ENCODE data around the gene GNAI3.

Gene GNAI3

GRCh38 chr1:109527098-109527811 lies 21.2 kb upstream of the GNAI3 start:
- DNase-seq, result no peak

DNA sequence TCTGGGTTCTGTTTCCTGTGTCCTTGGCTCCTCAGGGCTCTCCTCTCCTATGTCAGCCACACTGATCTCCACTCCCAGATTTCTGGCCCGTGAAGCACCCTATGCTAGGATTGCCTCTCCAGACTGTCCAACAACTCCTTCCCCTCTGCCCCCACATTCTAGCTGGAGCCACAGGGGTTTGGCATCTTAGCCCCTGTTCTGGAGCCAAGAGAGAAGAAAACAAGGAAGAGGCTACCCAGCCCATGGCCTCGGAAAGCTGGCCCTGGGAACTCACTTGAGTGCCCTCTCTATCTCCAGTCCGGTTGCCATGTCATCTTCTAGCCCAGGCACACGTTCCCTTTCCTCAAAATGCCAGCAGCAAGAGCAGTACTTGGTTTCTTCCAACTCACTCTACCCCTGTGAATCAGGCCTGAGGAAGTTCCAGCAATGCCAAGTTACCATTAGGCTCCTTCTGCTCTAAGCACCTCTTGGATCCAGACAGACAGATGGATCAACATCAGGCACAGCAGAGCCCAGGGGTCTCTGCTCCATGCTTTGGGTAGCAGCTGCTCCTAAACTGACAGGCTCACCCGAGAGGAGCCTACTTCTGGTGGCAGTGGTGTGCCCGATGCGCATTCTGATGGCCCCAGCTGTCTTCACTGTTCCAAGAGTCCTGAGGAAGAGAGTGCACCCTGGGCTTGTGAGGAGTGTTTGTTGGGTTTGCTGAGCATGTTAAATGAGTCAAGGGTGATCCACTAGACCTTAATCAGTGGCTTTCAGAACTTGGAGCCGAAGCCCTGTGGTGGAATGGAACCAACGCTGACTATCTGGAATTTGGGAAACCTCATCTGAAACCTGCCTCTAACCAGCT lies 20.3 kb upstream of the GNAI3 start:
- no peak for DNase-seq

DNA sequence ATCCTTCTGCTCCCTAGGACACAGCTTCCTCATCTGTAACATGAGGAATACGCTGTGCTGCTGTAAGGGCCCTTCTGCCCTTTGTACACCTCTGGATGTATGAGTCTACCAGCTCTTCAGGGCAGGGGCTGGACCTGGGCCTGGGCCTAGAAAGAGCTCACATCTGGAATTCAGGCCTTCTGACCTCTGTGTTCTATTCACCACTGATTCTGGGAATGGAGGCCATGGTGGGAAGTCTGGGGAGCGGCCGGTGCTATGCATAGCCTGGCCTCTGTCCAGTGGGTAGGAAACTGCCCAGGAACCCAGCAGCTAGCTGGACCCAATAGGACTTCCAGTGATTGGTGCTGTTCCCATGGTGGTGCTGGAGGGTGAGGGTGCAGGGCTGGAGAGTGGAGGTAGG lies 19.7 kb upstream of the GNAI3 start:
- DNase-seq, result no peak

GRCh38 chr1:109529881-109530456 lies 18.4 kb upstream of the GNAI3 start:
- no peak for DNase-seq

DNA sequence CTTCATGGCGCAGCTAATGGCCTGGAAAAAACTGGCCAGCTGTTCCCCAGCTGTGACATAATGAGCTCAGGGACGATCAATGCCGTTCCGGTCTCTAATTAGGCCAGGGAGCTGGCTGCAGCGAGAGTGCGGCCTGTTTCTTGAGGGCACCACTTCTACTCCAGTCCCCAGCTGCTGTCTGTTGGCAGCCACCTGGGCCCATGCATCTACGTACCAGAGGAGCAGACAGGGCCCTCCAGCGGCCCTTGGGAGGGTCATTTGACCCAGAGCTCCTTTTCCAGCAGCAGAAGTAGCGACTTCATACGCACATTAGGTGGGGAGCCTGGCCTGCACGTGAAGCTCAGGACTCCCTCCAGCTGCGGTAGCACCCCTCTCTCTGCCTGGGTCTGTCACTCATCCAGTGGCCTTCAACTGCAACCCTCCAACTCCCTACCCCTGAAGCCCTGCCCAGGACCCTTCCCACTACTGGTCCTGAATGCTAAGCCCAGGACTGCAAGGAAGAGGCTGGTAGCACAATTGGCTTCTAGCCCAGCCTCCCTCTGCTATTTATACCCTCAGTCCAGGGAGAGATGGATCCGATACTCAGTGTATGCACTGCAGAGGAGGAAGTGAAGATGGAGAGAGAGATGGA lies 17.8 kb upstream of the GNAI3 start:
- DNase-seq, result no peak

- no peak for DNase-seq
These were observed 17.0 kb upstream of the GNAI3 start for GRCh38 chr1:109531380-109531779.

- DNase-seq, result no peak
These were observed 16.5 kb upstream of the GNAI3 start for GRCh38 chr1:109531826-109532364.

DNA sequence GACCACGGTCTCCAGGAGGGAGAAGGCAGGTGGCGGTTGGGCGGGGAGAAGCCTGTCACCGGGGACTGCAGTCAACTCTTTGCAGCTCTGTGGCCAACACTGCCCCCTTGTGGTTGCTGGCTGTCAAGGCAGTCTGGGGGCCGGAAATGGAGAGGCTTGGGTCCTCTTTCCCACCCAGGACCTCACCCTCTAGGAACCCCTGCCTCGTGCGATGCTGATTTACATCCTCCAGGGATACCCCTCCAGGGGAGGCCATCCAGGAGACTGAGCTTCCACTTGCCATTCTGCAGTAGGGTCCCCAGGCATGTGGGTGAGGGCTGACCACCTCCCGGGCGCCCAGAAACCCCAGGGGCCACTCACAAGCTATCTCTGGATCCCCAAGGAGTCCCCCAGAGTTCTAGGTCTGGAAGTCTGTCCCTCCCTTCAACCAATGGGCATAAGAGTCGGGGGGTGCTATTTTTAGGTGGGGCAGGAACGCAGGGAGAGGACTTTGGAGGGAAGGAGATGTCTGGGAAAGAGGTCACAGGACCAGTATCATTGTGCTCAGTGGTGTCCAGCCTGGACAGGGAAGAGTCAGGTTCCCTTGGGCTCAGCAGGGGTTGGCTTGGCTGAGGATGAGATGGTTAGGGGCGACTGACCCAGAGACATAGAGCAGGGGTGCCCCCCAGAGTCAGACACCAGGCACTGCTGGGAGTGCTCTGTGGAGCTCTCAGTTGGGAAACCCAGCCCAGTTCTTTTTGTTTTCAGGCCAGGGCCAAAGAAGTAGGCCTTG lies 15.9 kb upstream of the GNAI3 start:
- peak; percentile 79 for DNase-seq

- DNase-seq, result no peak
These were observed 14.0 kb upstream of the GNAI3 start for GRCh38 chr1:109534307-109534858.

DNA sequence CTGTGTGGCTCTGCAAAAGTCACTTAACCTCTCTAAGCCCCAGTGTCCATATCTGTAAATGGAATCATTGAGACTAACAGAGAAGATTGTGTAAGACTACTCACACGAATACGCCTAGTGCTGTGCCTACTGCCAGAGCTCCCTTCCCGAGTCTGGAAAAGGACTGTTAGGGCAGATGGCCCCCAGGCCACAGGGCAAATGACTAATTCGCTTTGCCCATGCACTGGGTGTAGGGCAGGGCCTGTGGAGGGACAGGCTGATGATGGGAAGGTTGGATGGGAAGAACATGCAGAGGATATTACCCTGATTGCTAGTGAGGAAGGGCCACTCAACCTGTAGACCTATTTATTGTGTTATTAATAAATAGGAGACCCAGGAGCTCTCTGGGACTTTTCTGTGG lies 12.9 kb upstream of the GNAI3 start:
- DNase-seq, result no peak

DNA sequence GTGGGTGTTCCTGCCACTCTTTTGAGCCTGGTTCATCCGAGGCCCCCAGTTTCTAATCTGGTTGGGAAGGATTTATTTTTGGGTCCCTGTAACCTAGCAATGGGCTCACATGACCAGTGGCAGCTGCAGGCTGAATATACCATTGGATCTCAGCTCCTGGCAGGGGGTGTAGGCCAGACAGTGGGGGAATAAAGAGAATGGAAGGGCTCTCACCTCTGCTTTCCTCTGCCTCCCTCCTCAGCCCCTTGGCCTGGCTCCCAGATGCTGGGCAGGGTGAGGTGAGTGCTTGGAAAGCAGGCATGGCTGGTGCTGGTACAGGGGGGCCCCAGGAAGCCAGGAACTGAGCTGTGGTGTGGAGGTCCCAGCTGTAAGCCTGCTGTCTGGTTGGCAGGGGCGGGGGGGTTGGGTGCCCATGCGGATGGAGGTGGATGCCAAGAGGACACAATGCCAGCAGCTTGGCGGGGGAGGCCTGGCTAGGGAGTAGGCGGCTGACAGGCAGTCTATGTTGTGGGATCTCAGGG lies 12.4 kb upstream of the GNAI3 start:
- DNase-seq, result no peak

DNA sequence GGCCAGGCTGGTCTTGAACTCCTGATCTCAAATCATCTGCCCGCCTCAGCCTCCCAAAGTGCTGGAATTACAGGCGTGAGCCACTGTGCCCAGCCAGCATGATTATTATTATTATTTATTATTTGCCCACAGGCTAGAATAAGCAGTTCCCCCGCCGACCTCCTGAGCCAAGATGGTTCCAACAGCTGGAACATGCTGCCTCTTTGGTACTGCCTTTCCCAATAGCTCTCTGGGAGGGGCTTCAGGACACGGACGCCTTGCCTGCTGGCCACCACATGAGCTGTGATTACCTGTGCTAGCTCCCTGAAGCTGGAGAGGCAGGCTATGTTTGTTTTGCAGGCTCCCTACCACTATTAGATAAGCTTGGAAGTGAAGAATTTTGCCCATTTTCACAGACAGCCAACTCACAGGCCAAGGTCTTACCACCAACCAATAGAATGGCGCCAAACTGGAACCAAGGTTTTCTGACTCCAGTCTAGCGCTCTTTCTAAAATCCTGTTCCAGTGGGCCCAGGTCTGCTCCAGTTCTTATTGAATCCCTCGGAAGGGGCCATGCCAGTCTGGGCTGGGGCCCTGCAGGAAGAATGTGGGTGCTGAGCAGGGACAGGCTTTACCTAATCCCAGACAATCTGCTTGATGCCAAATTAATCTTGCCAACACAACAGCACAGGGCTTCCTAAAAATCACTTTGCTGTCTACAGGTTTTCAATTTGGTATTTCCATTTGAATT lies 10.8 kb upstream of the GNAI3 start:
- DNase-seq, result no peak

- DNase-seq, result no peak
These were observed 9.4 kb upstream of the GNAI3 start for GRCh38 chr1:109538827-109539555.

DNA sequence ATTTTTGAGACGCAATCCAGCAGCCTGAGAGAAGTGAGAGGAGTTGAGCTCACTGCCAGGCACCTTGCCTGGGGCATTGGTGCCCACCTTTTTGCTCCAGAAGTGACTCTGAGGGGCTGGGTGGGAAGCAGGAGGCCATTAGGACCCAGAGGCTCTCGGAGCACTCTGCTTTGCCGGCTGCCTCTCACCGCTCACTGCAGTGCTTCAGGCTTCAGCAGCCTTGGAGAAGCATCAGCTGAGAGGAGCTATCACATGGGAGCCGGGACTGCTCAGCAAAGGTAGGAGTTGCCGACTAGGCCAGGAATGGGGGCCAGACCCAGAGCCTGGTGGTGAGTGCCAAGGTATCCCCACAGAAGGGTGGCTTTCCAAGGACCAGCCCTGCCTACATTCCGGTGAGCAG lies 8.7 kb upstream of the GNAI3 start, which contains the start of gene GPR61:
GPR61 (plus strand) TSS at position 197 of the 400 bp plus-strand sequence. CDS start 3,151 bp downstream, outside the sequence.
- no peak for DNase-seq

- DNase-seq, result no peak
These were observed 7.3 kb upstream of the GNAI3 start for GRCh38 chr1:109541102-109541501.

- DNase-seq, result no peak
These were observed 5.8 kb upstream of the GNAI3 start for GRCh38 chr1:109542657-109543056.

DNA sequence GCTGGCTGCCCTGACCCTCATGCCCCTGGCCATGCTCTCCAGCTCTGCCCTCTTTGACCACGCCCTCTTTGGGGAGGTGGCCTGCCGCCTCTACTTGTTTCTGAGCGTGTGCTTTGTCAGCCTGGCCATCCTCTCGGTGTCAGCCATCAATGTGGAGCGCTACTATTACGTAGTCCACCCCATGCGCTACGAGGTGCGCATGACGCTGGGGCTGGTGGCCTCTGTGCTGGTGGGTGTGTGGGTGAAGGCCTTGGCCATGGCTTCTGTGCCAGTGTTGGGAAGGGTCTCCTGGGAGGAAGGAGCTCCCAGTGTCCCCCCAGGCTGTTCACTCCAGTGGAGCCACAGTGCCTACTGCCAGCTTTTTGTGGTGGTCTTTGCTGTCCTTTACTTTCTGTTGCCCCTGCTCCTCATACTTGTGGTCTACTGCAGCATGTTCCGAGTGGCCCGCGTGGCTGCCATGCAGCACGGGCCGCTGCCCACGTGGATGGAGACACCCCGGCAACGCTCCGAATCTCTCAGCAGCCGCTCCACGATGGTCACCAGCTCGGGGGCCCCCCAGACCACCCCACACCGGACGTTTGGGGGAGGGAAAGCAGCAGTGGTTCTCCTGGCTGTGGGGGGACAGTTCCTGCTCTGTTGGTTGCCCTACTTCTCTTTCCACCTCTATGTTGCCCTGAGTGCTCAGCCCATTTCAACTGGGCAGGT lies 5.0 kb upstream of the GNAI3 start:
- no peak for DNase-seq

DNA sequence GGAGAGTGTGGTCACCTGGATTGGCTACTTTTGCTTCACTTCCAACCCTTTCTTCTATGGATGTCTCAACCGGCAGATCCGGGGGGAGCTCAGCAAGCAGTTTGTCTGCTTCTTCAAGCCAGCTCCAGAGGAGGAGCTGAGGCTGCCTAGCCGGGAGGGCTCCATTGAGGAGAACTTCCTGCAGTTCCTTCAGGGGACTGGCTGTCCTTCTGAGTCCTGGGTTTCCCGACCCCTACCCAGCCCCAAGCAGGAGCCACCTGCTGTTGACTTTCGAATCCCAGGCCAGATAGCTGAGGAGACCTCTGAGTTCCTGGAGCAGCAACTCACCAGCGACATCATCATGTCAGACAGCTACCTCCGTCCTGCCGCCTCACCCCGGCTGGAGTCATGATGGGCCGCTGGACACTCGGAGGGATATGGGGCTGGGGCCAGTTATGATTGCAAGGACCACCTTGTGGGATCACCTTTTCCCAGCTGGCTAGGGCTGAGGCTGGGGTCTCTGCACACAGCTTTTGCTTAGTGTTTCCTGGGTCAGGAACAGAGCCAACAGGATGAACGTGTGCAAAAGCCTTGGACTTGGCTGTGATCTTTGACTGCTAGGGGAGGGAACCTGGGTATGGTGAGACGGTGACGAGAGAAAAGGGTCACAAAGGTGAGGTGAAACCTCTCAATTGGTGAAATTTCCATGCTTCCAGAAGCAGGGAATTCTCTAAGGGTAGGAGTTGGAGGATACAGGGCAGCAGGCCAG lies 4.3 kb upstream of the GNAI3 start:
- DNase-seq, result no peak

All from HCEC 1CT (cell line).